Fibroblast of lung (primary cell): ENCODE results near the gene HINT1. TPM values are rescaled to one million over a fixed set of nuclear protein-coding genes. Genes with fewer than 3 reads are reported as not detected.

Experiments
- DNase-seq, 2 donors: peaks; one replicate each; pipeline versions ENCODE4 v3.0.0 to v3.0.0-alpha.2; 2010; ENCODE audit warnings: low read depth in 2 of 2
- H2AFZ ChIP-seq: 2 replicates; pipeline ENCODE4 v1.5.1; 2012; ENCODE audit warnings: low read length, control low read depth, inconsistent platforms
- H3K27ac ChIP-seq: 2 replicates; pipeline ENCODE4 v1.5.1; 2011; ENCODE audit warnings: low read length, control low read depth; ENCODE audit not compliant: insufficient read depth
- H3K27me3 ChIP-seq: 2 replicates; pipeline ENCODE4 v1.5.1; 2011; ENCODE audit warnings: mild to moderate bottlenecking, low read length; ENCODE audit not compliant: control insufficient read depth, insufficient read depth
- H3K36me3 ChIP-seq: 2 replicates; pipeline ENCODE4 v1.5.1; 2011; ENCODE audit warnings: low read length; ENCODE audit not compliant: control insufficient read depth, insufficient read depth
- H3K4me1 ChIP-seq: 2 replicates; pipeline ENCODE4 v1.5.1; 2011; ENCODE audit warnings: low read length; ENCODE audit not compliant: control insufficient read depth, insufficient read depth; ENCODE audit errors: extremely low read depth
- H3K4me2 ChIP-seq: 2 replicates; pipeline ENCODE4 v1.5.1; 2011; ENCODE audit warnings: low read length, control low read depth; ENCODE audit not compliant: insufficient read depth; ENCODE audit errors: extremely low read depth
- H3K4me3 ChIP-seq, 4 experiments: fragments of 200-600 bp in 1 of 4; sonication (generic) in 1 of 4; replicated peaks in 1 of 4; 2 replicates each; pipeline ENCODE4 v1.5.1; 2011 to 2016; ENCODE audit warnings: low read length in 4 of 4, low read depth in 3 of 4, mild to moderate bottlenecking in 3 of 4, control low read depth in 2 of 4, inconsistent platforms in 1 of 4, mixed read lengths in 1 of 4; ENCODE audit not compliant: insufficient read depth in 1 of 4; ENCODE audit errors: control extremely low read depth in 1 of 4
- H3K79me2 ChIP-seq: 2 replicates; pipeline ENCODE4 v1.5.1; 2012; ENCODE audit warnings: mild to moderate bottlenecking, low read length, inconsistent platforms; ENCODE audit not compliant: control insufficient read depth, insufficient read depth
- H3K9ac ChIP-seq: 2 replicates; pipeline ENCODE4 v1.5.1; 2011; ENCODE audit warnings: mild to moderate bottlenecking, low read length, control low read depth; ENCODE audit not compliant: insufficient read depth
- H3K9me3 ChIP-seq: 2 replicates; pipeline ENCODE4 v1.5.1; 2012; ENCODE audit warnings: low read depth, low read length; ENCODE audit not compliant: control insufficient read depth, insufficient read depth
- H4K20me1 ChIP-seq: 2 replicates; pipeline ENCODE4 v1.5.1; 2011; ENCODE audit warnings: low read length; ENCODE audit not compliant: control insufficient read depth, insufficient read depth; ENCODE audit errors: extremely low read depth
- CTCF ChIP-seq, 2 donors: IDR thresholded peaks in 1 of 2; conservative IDR thresholded peaks in 1 of 2; 1 replicate in 1 of 2; 2 replicates in 1 of 2; pipeline ENCODE4 v1.5.1; 2011 to 2012; ENCODE audit warnings: low read length in 2 of 2, control low read depth in 1 of 2, inconsistent platforms in 1 of 2, low read depth in 1 of 2, mild to moderate bottlenecking in 1 of 2
- EZH2 ChIP-seq: IDR thresholded peaks from 2 replicates; pipeline ENCODE4 v1.5.1; 2012; ENCODE audit warnings: low read length, control low read depth, mild to moderate bottlenecking; ENCODE audit errors: missing control alignments
- polyA plus RNA-seq, 2 donors: library from polyadenylated mRNA; depleted of rRNA in 1 of 2; stranded (reverse) in 1 of 2; unstranded in 1 of 2; fragments of >200 nt; gene quantifications; 2 replicates each; pipeline ENCODE4 v1.2.1, GENCODE V29; 2011 to 2012; ENCODE audit warnings: missing spikeins in 1 of 2
- total RNA-seq: library from RNA; depleted of rRNA; stranded (reverse); fragments of >200 nt; gene quantifications from 2 replicates; pipeline ENCODE4 v1.2.1, GENCODE V29; 2014

HINT1 gene
- total and polyA plus RNA-seq, 2 donors (not counting 1 experiment from before 2014, with no cell fraction given), result 225 to 332 TPM

GRCh38 chr5:131209175-131209505 is 44.1 kb upstream of the HINT1 start:
- H3K4me2 ChIP-seq, result no peak overlapping the region
- no peak overlapping the region for H3K27ac ChIP-seq
- no peak for DNase-seq
- H3K4me1 ChIP-seq, result no peaks in the 10 kb centered on the region
- no peaks in the 10 kb centered on the region for H3K36me3 ChIP-seq
- H3K9ac ChIP-seq, result no peak overlapping the region
- TF ChIP-seq CTCF (conservative IDR thresholded peaks at IDR 0.05 in 1 of 2, IDR thresholded peaks at IDR 0.05 in 1 of 2; ENCODE audit: low read depth in 1 of 2, low read length in 2 of 2) (no peak), EZH2 (no peak)
- H3K27me3 ChIP-seq, result no peaks in the 10 kb centered on the region
- H3K9me3 ChIP-seq, result no peaks in the 10 kb centered on the region
- H4K20me1 ChIP-seq, result no peaks in the 10 kb centered on the region
- H3K4me3 ChIP-seq, result no peak overlapping the region
- H3K79me2 ChIP-seq, result no peaks in the 10 kb centered on the region
- no peak overlapping the region for H2AFZ ChIP-seq

- no peaks in the 10 kb centered on the region for H3K36me3 ChIP-seq
- H4K20me1 ChIP-seq, result no peaks in the 10 kb centered on the region
- H3K4me3 ChIP-seq, result no peak overlapping the region
- TF ChIP-seq EZH2, result no peak
- TF ChIP-seq CTCF (conservative IDR thresholded peaks at IDR 0.05 in 1 of 2, IDR thresholded peaks at IDR 0.05 in 1 of 2; ENCODE audit: low read depth in 1 of 2, low read length in 2 of 2), result no peak
- DNase-seq, result no peak
- H3K4me2 ChIP-seq, result no peak overlapping the region
- no peak overlapping the region for H3K9ac ChIP-seq
- H3K9me3 ChIP-seq, result no peaks in the 10 kb centered on the region
- no peaks in the 10 kb centered on the region for H3K27me3 ChIP-seq
- no peak overlapping the region for H2AFZ ChIP-seq
- H3K27ac ChIP-seq, result no peak overlapping the region
- no peaks in the 10 kb centered on the region for H3K4me1 ChIP-seq
- no peaks in the 10 kb centered on the region for H3K79me2 ChIP-seq
Observed at GRCh38 chr5:131206772-131207171, 41.7 kb upstream of the HINT1 start.

GRCh38 chr5:131206061-131206460 is 41.0 kb upstream of the HINT1 start:
- Histone ChIP-seq H3K4me3 (no peak overlapping the region), H3K27ac (no peak overlapping the region), H3K36me3 (no peaks in the 10 kb centered on the region), H3K27me3 (no peaks in the 10 kb centered on the region), H3K4me2 (no peak overlapping the region), H4K20me1 (no peaks in the 10 kb centered on the region), H3K9ac (no peak overlapping the region), H3K4me1 (no peaks in the 10 kb centered on the region), H3K79me2 (no peaks in the 10 kb centered on the region), H2AFZ (no peak overlapping the region), H3K9me3 (no peaks in the 10 kb centered on the region)
- no peak for TF ChIP-seq EZH2
- TF ChIP-seq CTCF (conservative IDR thresholded peaks at IDR 0.05 in 1 of 2, IDR thresholded peaks at IDR 0.05 in 1 of 2; ENCODE audit: low read depth in 1 of 2, low read length in 2 of 2), result no peak
- DNase-seq, result no peak
